ENCODE results near the gene VAPB.
"Not testable (repeated sequence)": the region's sequence is repeated elsewhere in the genome, so short reads cannot be mapped to it uniquely, and the experiment has no call there.

The VAPB gene

GRCh38 chr20:58402827-58403226 lies 13.8 kb downstream of the VAPB start:
- peaks cover 2% of the 10 kb centered on the region for H3K36me3 Mint-ChIP-seq (ENCODE audit: insufficient read depth)
- H3K4me1 Mint-ChIP-seq = peaks cover 36% of the 10 kb centered on the region
- no peaks in the 10 kb centered on the region for H3K27me3 Mint-ChIP-seq
- H3K4me3 Mint-ChIP-seq = no peak overlapping the region
- no peak for ATAC-seq (replicated peaks; ENCODE audit: extremely low read depth, poor library complexity, severe bottlenecking)
- no peak for DNase-seq (ENCODE audit: low spot score in 2 of 2)
- H3K9me3 Mint-ChIP-seq = no peaks in the 10 kb centered on the region
- no peak overlapping the region for H3K27ac Mint-ChIP-seq (ENCODE audit: low read depth)

GRCh38 chr20:58403272-58403671 lies 14.2 kb downstream of the VAPB start:
- no peak overlapping the region for H3K27ac Mint-ChIP-seq (ENCODE audit: low read depth)
- no peaks in the 10 kb centered on the region for H3K27me3 Mint-ChIP-seq
- DNase-seq (ENCODE audit: low spot score in 2 of 2) (no peak), ATAC-seq (replicated peaks; ENCODE audit: extremely low read depth, poor library complexity, severe bottlenecking) (no peak)
- peaks cover 2% of the 10 kb centered on the region for H3K36me3 Mint-ChIP-seq (ENCODE audit: insufficient read depth)
- H3K9me3 Mint-ChIP-seq = no peaks in the 10 kb centered on the region
- H3K4me3 Mint-ChIP-seq = no peak overlapping the region
- peaks cover 36% of the 10 kb centered on the region for H3K4me1 Mint-ChIP-seq

GRCh38 chr20:58405504-58406291 lies 16.7 kb downstream of the VAPB start:
- no peak overlapping the region for H3K27ac Mint-ChIP-seq (ENCODE audit: low read depth)
- DNase-seq (ENCODE audit: low spot score in 2 of 2) (no peak), ATAC-seq (replicated peaks; ENCODE audit: extremely low read depth, poor library complexity, severe bottlenecking) (no peak)
- H3K27me3 Mint-ChIP-seq = no peaks in the 10 kb centered on the region
- H3K4me3 Mint-ChIP-seq = no peak overlapping the region
- no peaks in the 10 kb centered on the region for H3K9me3 Mint-ChIP-seq
- peaks cover 42% of the 10 kb centered on the region for H3K4me1 Mint-ChIP-seq
- H3K36me3 Mint-ChIP-seq (ENCODE audit: insufficient read depth) = no peaks in the 10 kb centered on the region

GRCh38 chr20:58406422-58407001 lies 17.5 kb downstream of the VAPB start:
- Mint-ChIP-seq H3K36me3 (ENCODE audit: insufficient read depth) (no peaks in the 10 kb centered on the region), H3K9me3 (no peaks in the 10 kb centered on the region), H3K27me3 (no peaks in the 10 kb centered on the region), H3K4me3 (no peak overlapping the region), H3K27ac (ENCODE audit: low read depth) (peak overlapping the region; percentile 81), H3K4me1 (peaks cover 44% of the 10 kb centered on the region)
- ATAC-seq (replicated peaks; ENCODE audit: extremely low read depth, poor library complexity, severe bottlenecking) (no peak), DNase-seq (ENCODE audit: low spot score in 2 of 2) (no peak)

GRCh38 chr20:58407201-58407873 lies 18.3 kb downstream of the VAPB start:
- no peaks in the 10 kb centered on the region for H3K27me3 Mint-ChIP-seq
- peaks cover 44% of the 10 kb centered on the region for H3K4me1 Mint-ChIP-seq
- no peaks in the 10 kb centered on the region for H3K9me3 Mint-ChIP-seq
- ATAC-seq (replicated peaks; ENCODE audit: extremely low read depth, poor library complexity, severe bottlenecking) = no peak
- no peak overlapping the region for H3K4me3 Mint-ChIP-seq
- H3K27ac Mint-ChIP-seq (ENCODE audit: low read depth) = peak overlapping the region; percentile 81
- no peak for DNase-seq (ENCODE audit: low spot score in 2 of 2)
- H3K36me3 Mint-ChIP-seq (ENCODE audit: insufficient read depth) = no peaks in the 10 kb centered on the region

- ATAC-seq (replicated peaks; ENCODE audit: extremely low read depth, poor library complexity, severe bottlenecking) (peak; percentile 69), DNase-seq (ENCODE audit: low spot score in 2 of 2) (no peak)
- Mint-ChIP-seq H3K36me3 (ENCODE audit: insufficient read depth) (no peaks in the 10 kb centered on the region), H3K4me1 (peaks cover 44% of the 10 kb centered on the region), H3K27ac (ENCODE audit: low read depth) (peak overlapping the region; percentile 81), H3K9me3 (no peaks in the 10 kb centered on the region), H3K27me3 (no peaks in the 10 kb centered on the region), H3K4me3 (peak overlapping the region; percentile 51)
These were observed 19.0 kb downstream of the VAPB start for GRCh38 chr20:58407966-58408557.

GRCh38 chr20:58408603-58409246 lies 19.7 kb downstream of the VAPB start:
- no peak for DNase-seq (ENCODE audit: low spot score in 2 of 2)
- Mint-ChIP-seq H3K27me3 (no peaks in the 10 kb centered on the region), H3K9me3 (no peaks in the 10 kb centered on the region), H3K4me1 (peaks cover 44% of the 10 kb centered on the region), H3K4me3 (peak overlapping the region; percentile 51), H3K27ac (ENCODE audit: low read depth) (peak overlapping the region; percentile 81), H3K36me3 (ENCODE audit: insufficient read depth) (no peaks in the 10 kb centered on the region)
- ATAC-seq (replicated peaks; ENCODE audit: extremely low read depth, poor library complexity, severe bottlenecking) = peak; percentile 85

GRCh38 chr20:58414216-58414615 lies 25.2 kb downstream of the VAPB start:
- H3K36me3 Mint-ChIP-seq (ENCODE audit: insufficient read depth); DNase-seq (ENCODE audit: low spot score in 2 of 2); H3K9me3 Mint-ChIP-seq; H3K4me3 Mint-ChIP-seq; ATAC-seq (replicated peaks; ENCODE audit: extremely low read depth, poor library complexity, severe bottlenecking); H3K27me3 Mint-ChIP-seq; H3K27ac Mint-ChIP-seq (ENCODE audit: low read depth): not testable (repeated sequence)
- peaks cover 44% of the 10 kb centered on the region for H3K4me1 Mint-ChIP-seq

- H3K36me3 Mint-ChIP-seq (ENCODE audit: insufficient read depth); H3K27me3 Mint-ChIP-seq; H3K4me3 Mint-ChIP-seq; H3K9me3 Mint-ChIP-seq; ATAC-seq (replicated peaks; ENCODE audit: extremely low read depth, poor library complexity, severe bottlenecking); DNase-seq (ENCODE audit: low spot score in 2 of 2): not testable (repeated sequence)
- peaks cover 42% of the 10 kb centered on the region for H3K4me1 Mint-ChIP-seq
- H3K27ac Mint-ChIP-seq (ENCODE audit: low read depth) = peak overlapping the region; percentile 53
These were observed 25.8 kb downstream of the VAPB start for GRCh38 chr20:58414786-58415185.

GRCh38 chr20:58416057-58416456 lies 27.0 kb downstream of the VAPB start:
- H3K27me3 Mint-ChIP-seq = no peaks in the 10 kb centered on the region
- ATAC-seq (replicated peaks; ENCODE audit: extremely low read depth, poor library complexity, severe bottlenecking) (no peak), DNase-seq (ENCODE audit: low spot score in 2 of 2) (no peak)
- H3K4me3 Mint-ChIP-seq = no peak overlapping the region
- H3K9me3 Mint-ChIP-seq = no peaks in the 10 kb centered on the region
- peaks cover 11% of the 10 kb centered on the region for H3K36me3 Mint-ChIP-seq (ENCODE audit: insufficient read depth)
- peaks cover 36% of the 10 kb centered on the region for H3K4me1 Mint-ChIP-seq
- H3K27ac Mint-ChIP-seq (ENCODE audit: low read depth) = peak overlapping the region; percentile 90

- DNase-seq (ENCODE audit: low spot score in 2 of 2) = no peak
- Mint-ChIP-seq H3K27me3 (no peaks in the 10 kb centered on the region), H3K4me1 (peaks cover 36% of the 10 kb centered on the region), H3K4me3 (peak overlapping the region; percentile 33), H3K36me3 (ENCODE audit: insufficient read depth) (peaks cover 11% of the 10 kb centered on the region), H3K9me3 (no peaks in the 10 kb centered on the region), H3K27ac (ENCODE audit: low read depth) (peak overlapping the region; percentile 90)
- ATAC-seq (replicated peaks; ENCODE audit: extremely low read depth, poor library complexity, severe bottlenecking) = no peak
These were observed 27.8 kb downstream of the VAPB start for GRCh38 chr20:58416835-58417234.

GRCh38 chr20:58417438-58417837 lies 28.4 kb downstream of the VAPB start:
- H3K4me1 Mint-ChIP-seq = peaks cover 36% of the 10 kb centered on the region
- no peaks in the 10 kb centered on the region for H3K9me3 Mint-ChIP-seq
- no peaks in the 10 kb centered on the region for H3K27me3 Mint-ChIP-seq
- H3K27ac Mint-ChIP-seq (ENCODE audit: low read depth) = peak overlapping the region; percentile 90
- no peak overlapping the region for H3K4me3 Mint-ChIP-seq
- H3K36me3 Mint-ChIP-seq (ENCODE audit: insufficient read depth) = peaks cover 12% of the 10 kb centered on the region
- ATAC-seq (replicated peaks; ENCODE audit: extremely low read depth, poor library complexity, severe bottlenecking) (no peak), DNase-seq (ENCODE audit: low spot score in 2 of 2) (no peak)
